WERI-Rb-1 (cell line): ENCODE results near the gene OR10A5.

Experiments
- DNase-seq: peaks from one replicate; pipeline ENCODE4 v3.0.0-alpha.2; 2020
- H3K27ac ChIP-seq: fragments of 250-450 bp; sonication (Bioruptor Pico); 2 replicates; pipeline ENCODE4 v1.5.1; 2020; ENCODE audit warnings: mild to moderate bottlenecking, moderate library complexity
- H3K27me3 ChIP-seq: fragments of 250-450 bp; sonication (Bioruptor Pico); 2 replicates; pipeline ENCODE4 v1.5.1; 2021; ENCODE audit warnings: mild to moderate bottlenecking, low read depth, moderate library complexity; ENCODE audit not compliant: insufficient read depth, severe bottlenecking
- H3K36me3 ChIP-seq: fragments of 250-450 bp; sonication (Bioruptor Pico); 2 replicates; pipeline ENCODE4 v1.5.1; 2020; ENCODE audit warnings: mild to moderate bottlenecking, moderate library complexity
- H3K4me3 ChIP-seq: 2 replicates; pipeline ENCODE4 v1.5.1; 2011; ENCODE audit warnings: low read depth, mild to moderate bottlenecking, control low read depth, low read length
- H3K9me3 ChIP-seq: fragments of 250-450 bp; sonication (Bioruptor Pico); 2 replicates; pipeline ENCODE4 v1.5.1; 2021; ENCODE audit warnings: mild to moderate bottlenecking, moderate library complexity; ENCODE audit not compliant: severe bottlenecking
- TF ChIP-seq, protein P1 (sequence below): IDR thresholded peaks from 2 replicates; pipeline ENCODE4 v1.5.1; 2011; ENCODE audit warnings: low read depth, mild to moderate bottlenecking, control low read depth, inconsistent platforms, low read length

The OR10A5 gene

DNA sequence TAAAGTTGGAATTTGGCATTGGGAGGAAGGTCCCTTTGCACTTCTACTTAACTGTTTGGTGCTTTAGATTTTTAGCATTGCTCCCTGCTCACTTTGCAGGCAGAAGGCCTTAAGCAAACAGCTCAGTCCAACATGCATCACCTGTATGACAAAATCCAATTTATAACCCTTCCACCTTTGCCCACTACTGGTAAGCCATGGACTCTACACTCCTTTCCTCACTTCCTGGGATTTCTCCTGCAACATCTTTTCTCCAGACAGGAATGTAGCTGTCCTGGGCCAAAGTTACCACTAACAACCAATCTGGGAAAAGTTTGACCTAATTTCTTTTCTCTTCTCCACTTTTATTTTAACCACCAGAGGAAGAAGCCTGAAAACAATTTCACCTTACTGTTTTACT lies 48.6 kb downstream of the OR10A5 start:
- TF ChIP-seq, protein P1, sequence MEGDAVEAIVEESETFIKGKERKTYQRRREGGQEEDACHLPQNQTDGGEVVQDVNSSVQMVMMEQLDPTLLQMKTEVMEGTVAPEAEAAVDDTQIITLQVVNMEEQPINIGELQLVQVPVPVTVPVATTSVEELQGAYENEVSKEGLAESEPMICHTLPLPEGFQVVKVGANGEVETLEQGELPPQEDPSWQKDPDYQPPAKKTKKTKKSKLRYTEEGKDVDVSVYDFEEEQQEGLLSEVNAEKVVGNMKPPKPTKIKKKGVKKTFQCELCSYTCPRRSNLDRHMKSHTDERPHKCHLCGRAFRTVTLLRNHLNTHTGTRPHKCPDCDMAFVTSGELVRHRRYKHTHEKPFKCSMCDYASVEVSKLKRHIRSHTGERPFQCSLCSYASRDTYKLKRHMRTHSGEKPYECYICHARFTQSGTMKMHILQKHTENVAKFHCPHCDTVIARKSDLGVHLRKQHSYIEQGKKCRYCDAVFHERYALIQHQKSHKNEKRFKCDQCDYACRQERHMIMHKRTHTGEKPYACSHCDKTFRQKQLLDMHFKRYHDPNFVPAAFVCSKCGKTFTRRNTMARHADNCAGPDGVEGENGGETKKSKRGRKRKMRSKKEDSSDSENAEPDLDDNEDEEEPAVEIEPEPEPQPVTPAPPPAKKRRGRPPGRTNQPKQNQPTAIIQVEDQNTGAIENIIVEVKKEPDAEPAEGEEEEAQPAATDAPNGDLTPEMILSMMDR, result no peak
- H3K36me3 ChIP-seq, result no peaks in the 10 kb centered on the region
- no peaks in the 10 kb centered on the region for H3K9me3 ChIP-seq
- H3K27me3 ChIP-seq, result no peaks in the 10 kb centered on the region
- H3K4me3 ChIP-seq, result no peak overlapping the region
- H3K27ac ChIP-seq, result no peak overlapping the region
- DNase-seq, result no peak

DNA sequence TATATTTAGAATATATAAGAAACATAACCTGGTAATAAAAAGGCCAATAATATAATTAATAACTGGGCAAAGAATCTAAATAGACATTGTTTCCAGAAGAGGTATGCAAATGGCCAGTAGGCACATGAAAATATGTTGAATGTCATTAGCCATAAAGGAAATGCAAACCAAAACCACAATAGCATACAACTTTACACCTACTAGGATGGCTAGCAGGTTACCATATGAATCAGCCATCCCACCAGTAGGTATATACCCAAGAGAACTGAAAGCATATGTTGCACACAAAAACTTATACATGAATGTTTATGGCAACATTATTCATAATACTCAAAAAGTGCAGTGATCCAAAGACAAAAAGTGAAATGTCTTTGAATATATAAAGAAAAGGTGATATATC lies 49.5 kb downstream of the OR10A5 start:
- TF ChIP-seq, protein P1, result no peak
- Histone ChIP-seq H3K27me3 (no peaks in the 10 kb centered on the region), H3K27ac (no peak overlapping the region), H3K9me3 (no peaks in the 10 kb centered on the region), H3K4me3 (no peak overlapping the region), H3K36me3 (no peaks in the 10 kb centered on the region)
- no peak for DNase-seq
